Kidney (tissue), 14 donors: Measurements from ENCODE around the gene EML6. TPM values are rescaled to one million over a fixed set of nuclear protein-coding genes. Genes with fewer than 3 reads are reported as not detected.
"Not testable (repeated sequence)": the region's sequence is repeated elsewhere in the genome, so short reads cannot be mapped to it uniquely, and the experiment has no call there.

Source experiments
- DNase-seq, 5 donors: peaks; one replicate each; pipeline ENCODE4 v3.0.0-alpha.2; 2013 to 2020
- FAIRE-seq: peaks from 2 replicates; lab custom pipeline; 2012; peaks lifted over from hg19 to GRCh38; lab: Jason Lieb, UNC
- H3K27ac ChIP-seq, 2 donors: one replicate each; pipeline ENCODE4 v1.7.0; 2013; ENCODE audit warnings: low read depth in 2 of 2, low read length in 2 of 2, inconsistent platforms in 1 of 2
- H3K27me3 ChIP-seq: one replicate; pipeline ENCODE4 v1.7.1; 2013; ENCODE audit warnings: low read length, inconsistent platforms; ENCODE audit not compliant: control insufficient read depth, insufficient read depth
- H3K36me3 ChIP-seq, 3 donors: one replicate each; pipeline versions ENCODE4 v1.7.0 to v1.7.1; 2013; ENCODE audit warnings: low read length in 3 of 3, control low read depth in 1 of 3, inconsistent platforms in 1 of 3; ENCODE audit not compliant: insufficient read depth in 3 of 3, control insufficient read depth in 2 of 3
- H3K4me1 ChIP-seq, 3 donors: one replicate each; pipeline versions ENCODE4 v1.7.0 to v1.7.1; 2013; ENCODE audit warnings: low read length in 3 of 3, inconsistent platforms in 1 of 3, low read depth in 1 of 3; ENCODE audit not compliant: control insufficient read depth in 2 of 3, insufficient read depth in 2 of 3
- H3K4me3 ChIP-seq, 3 donors: one replicate each; pipeline versions ENCODE4 v1.7.0 to v1.8.1; 2013; ENCODE audit warnings: low read length in 3 of 3, control low read depth in 1 of 3, inconsistent platforms in 1 of 3
- H3K9ac ChIP-seq, 3 donors: one replicate each; pipeline versions ENCODE4 v1.7.0 to v1.7.1; 2013; ENCODE audit warnings: low read length in 3 of 3, control low read depth in 1 of 3, inconsistent platforms in 1 of 3
- H3K9me3 ChIP-seq, 3 donors: one replicate each; pipeline versions ENCODE4 v1.7.0 to v1.7.1; 2013; ENCODE audit warnings: low read length in 3 of 3, control low read depth in 1 of 3, inconsistent platforms in 1 of 3; ENCODE audit not compliant: control insufficient read depth in 2 of 3, insufficient read depth in 1 of 3
- intact Hi-C: fragments of 100-400 bp; cut with DNase I; formaldehyde crosslinking; loops from one replicate; pipeline ENCODE4 v1.11.1; 2022
- polyA plus RNA-seq: library from polyadenylated mRNA; stranded (reverse); fragments of 350-450 nt; fragmentation: Illumina TruSeq; extraction: RNeasy Lipid Tissue Mini Kit (QIAGEN cat#74804); gene quantifications from one replicate; pipeline ENCODE4 v1.2.3, GENCODE V29; 2014; ENCODE audit warnings: low read depth, low replicate concordance; ENCODE audit not compliant: insufficient read depth
- total RNA-seq: library from RNA; stranded (reverse); fragmentation: NEBNext Ultra II Directional; extraction: Animal tissue kit (Norgen Biotek cat#: 25700); gene quantifications from one replicate; pipeline ENCODE4 v1.2.1, GENCODE V29; 2021
- TF ChIP-seq, protein P1 (sequence below): IDR thresholded peaks from 3 replicates; pipeline ENCODE4 v1.5.1; 2012; ENCODE audit warnings: mild to moderate bottlenecking, moderate library complexity, borderline replicate concordance; ENCODE audit not compliant: insufficient read depth; ENCODE audit errors: extremely low read depth
- donor health status: control.
- donor health status: control.
- donor health status: control.
- donor health status: control.
- donor health status: control.
- donor health status: DM: yes; HTN: yes; CAD: no.
- donor health status: Normal renal cell carcinoma (clear cell type).

EML6 gene
- total and polyA plus RNA-seq, 2 donors from 2014 or later = 1.7 to 3.1 TPM

- DNase-seq = no peak
- Histone ChIP-seq H3K27ac (no peak overlapping the region), H3K4me3 (no peak overlapping the region), H3K9ac (no peak overlapping the region), H3K36me3 (no peaks in the 10 kb centered on the region), H3K9me3 (no peaks in the 10 kb centered on the region), H3K27me3 (no peaks in the 10 kb centered on the region), H3K4me1 (no peaks in the 10 kb centered on the region)
- intact Hi-C loops = no loop called here
- no peak for FAIRE-seq
- TF ChIP-seq, protein P1, sequence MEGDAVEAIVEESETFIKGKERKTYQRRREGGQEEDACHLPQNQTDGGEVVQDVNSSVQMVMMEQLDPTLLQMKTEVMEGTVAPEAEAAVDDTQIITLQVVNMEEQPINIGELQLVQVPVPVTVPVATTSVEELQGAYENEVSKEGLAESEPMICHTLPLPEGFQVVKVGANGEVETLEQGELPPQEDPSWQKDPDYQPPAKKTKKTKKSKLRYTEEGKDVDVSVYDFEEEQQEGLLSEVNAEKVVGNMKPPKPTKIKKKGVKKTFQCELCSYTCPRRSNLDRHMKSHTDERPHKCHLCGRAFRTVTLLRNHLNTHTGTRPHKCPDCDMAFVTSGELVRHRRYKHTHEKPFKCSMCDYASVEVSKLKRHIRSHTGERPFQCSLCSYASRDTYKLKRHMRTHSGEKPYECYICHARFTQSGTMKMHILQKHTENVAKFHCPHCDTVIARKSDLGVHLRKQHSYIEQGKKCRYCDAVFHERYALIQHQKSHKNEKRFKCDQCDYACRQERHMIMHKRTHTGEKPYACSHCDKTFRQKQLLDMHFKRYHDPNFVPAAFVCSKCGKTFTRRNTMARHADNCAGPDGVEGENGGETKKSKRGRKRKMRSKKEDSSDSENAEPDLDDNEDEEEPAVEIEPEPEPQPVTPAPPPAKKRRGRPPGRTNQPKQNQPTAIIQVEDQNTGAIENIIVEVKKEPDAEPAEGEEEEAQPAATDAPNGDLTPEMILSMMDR = no peak
Measured at GRCh38 chr2:54692556-54692955, 30.9 kb upstream of the EML6 start.

DNA sequence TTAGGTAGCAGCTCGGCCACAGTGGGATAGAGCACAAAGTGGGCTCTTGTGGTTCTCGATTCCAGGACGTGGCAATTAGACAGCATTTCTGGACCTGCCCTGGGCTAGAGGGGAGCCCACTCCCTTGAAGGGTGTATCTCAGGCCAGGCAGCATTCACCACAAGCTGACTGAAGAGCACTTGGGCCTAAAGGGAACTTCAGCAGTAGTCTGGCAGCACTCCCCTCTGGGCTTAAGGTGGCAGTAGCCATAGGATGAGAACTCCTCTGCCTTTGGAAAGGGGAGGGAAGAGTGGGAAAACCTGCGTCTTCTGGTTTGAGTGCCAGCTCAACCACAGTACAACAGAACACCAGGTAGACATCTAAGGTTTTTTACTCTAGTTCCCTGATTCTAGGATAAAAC is 28.1 kb upstream of the EML6 start:
- Histone ChIP-seq H3K4me1 (no peaks in the 10 kb centered on the region), H3K9me3 (no peaks in the 10 kb centered on the region), H3K36me3 (no peaks in the 10 kb centered on the region), H3K9ac (no peak overlapping the region), H3K4me3 (no peak overlapping the region), H3K27me3 (no peaks in the 10 kb centered on the region), H3K27ac (no peak overlapping the region)
- intact Hi-C loops = no loop called here
- FAIRE-seq = no peak
- no peak for DNase-seq
- TF ChIP-seq, protein P1 = no peak

GRCh38 chr2:54697934-54698333 is 25.5 kb upstream of the EML6 start:
- H3K9me3 ChIP-seq = no peaks in the 10 kb centered on the region
- no peaks in the 10 kb centered on the region for H3K27me3 ChIP-seq
- intact Hi-C loops = no loop called here
- TF ChIP-seq, protein P1 = no peak
- no peak overlapping the region for H3K9ac ChIP-seq
- H3K4me3 ChIP-seq = no peak overlapping the region
- H3K4me1 ChIP-seq = no peaks in the 10 kb centered on the region
- no peak for DNase-seq
- no peak for FAIRE-seq
- H3K36me3 ChIP-seq = no peaks in the 10 kb centered on the region
- no peak overlapping the region for H3K27ac ChIP-seq

DNA sequence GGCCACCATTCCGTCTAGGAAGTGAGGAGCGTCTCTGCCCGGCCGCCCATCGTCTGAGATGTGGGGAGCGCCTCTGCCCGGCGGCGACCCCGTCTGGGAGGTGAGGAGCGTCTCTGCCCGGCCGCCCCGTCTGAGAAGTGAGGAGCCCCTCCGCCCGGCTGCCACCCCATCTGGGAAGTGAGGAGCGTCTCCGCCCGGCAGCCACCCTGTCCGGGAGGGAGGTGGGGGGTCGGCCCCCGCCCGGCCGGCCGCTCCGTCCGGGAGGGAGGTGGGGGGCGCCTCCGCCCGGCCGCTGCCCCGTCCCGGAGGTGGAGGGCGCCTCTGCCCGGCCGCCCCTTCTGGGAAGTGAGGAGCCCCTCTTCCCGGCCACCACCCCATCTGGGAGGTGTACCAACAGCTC is 24.5 kb upstream of the EML6 start:
- H3K4me1 ChIP-seq, FAIRE-seq, H3K27me3 ChIP-seq, intact Hi-C loops, DNase-seq, H3K9ac ChIP-seq, H3K36me3 ChIP-seq, H3K27ac ChIP-seq, H3K9me3 ChIP-seq, H3K4me3 ChIP-seq: not testable (repeated sequence)
